Natural killer cell (primary cell): ENCODE data around the gene RALGPS2. TPM values are rescaled to one million over a fixed set of nuclear protein-coding genes. Genes with fewer than 3 reads are reported as not detected.
A peak's percentile ranks its signal among the peaks of the same experiment; 100 is the strongest.

Experiments
- ATAC-seq, 3 donors: fragments of 150-1000 bp in 2 of 3; fragments of 200-7000 bp in 1 of 3; cut with Tn5 transposase; 1 replicate in 1 of 3; 2 replicates in 2 of 3; pipeline ENCODE4 v1.10.0; 2021; ENCODE audit warnings: mild to moderate bottlenecking in 2 of 3, moderate library complexity in 2 of 3
- DNase-seq, 2 donors: peaks; one replicate each; pipeline versions ENCODE4 v3.0.0 to v3.0.0-alpha.2; 2013 to 2021; ENCODE audit warnings: mixed read lengths in 1 of 2
- H3K27ac ChIP-seq: one replicate; pipeline ENCODE4 v1.5.1; 2013; ENCODE audit warnings: mild to moderate bottlenecking, low read length
- H3K27me3 ChIP-seq: one replicate; pipeline ENCODE4 v1.6.1; 2013; ENCODE audit warnings: low read length; ENCODE audit not compliant: control insufficient read depth, insufficient read depth
- H3K36me3 ChIP-seq: one replicate; pipeline ENCODE4 v1.6.1; 2013; ENCODE audit warnings: low read length; ENCODE audit not compliant: control insufficient read depth, insufficient read depth
- H3K4me1 ChIP-seq: one replicate; pipeline ENCODE4 v1.6.1; 2013; ENCODE audit warnings: low read length; ENCODE audit not compliant: control insufficient read depth, insufficient read depth
- H3K4me3 ChIP-seq: one replicate; pipeline ENCODE4 v1.5.1; 2013; ENCODE audit warnings: low read length
- H3K9me3 ChIP-seq: one replicate; pipeline ENCODE4 v1.6.1; 2013; ENCODE audit warnings: low read length; ENCODE audit not compliant: control insufficient read depth, insufficient read depth
- H3K27ac Mint-ChIP-seq, 2 donors: one replicate each; pipeline ENCODE4 v1.8.0; 2022; ENCODE audit warnings: mild to moderate bottlenecking in 2 of 2, mixed read lengths in 2 of 2, moderate library complexity in 1 of 2
- H3K27me3 Mint-ChIP-seq, 2 donors: one replicate each; pipeline ENCODE4 v1.8.0; 2022; ENCODE audit warnings: low read depth in 2 of 2, mixed read lengths in 2 of 2
- H3K36me3 Mint-ChIP-seq: one replicate; pipeline ENCODE4 v1.8.0; 2022; ENCODE audit warnings: mixed read lengths
- H3K4me1 Mint-ChIP-seq, 2 donors: one replicate each; pipeline ENCODE4 v1.8.0; 2022; ENCODE audit warnings: mixed read lengths in 2 of 2
- H3K4me3 Mint-ChIP-seq: one replicate; pipeline ENCODE4 v1.8.0; 2022; ENCODE audit warnings: mild to moderate bottlenecking, moderate library complexity, mixed read lengths
- H3K9me3 Mint-ChIP-seq, 2 donors: one replicate each; pipeline ENCODE4 v1.8.0; 2022; ENCODE audit warnings: mixed read lengths in 2 of 2
- WGBS: methylation state at CpG from one replicate; pipeline ENCODE4 v1.1.7; 2013; ENCODE audit warnings: missing lambda C conversion rate; ENCODE audit not compliant: insufficient coverage; 5-methylcytosine and 5-hydroxymethylcytosine counted together
- intact Hi-C: fragments of 100-400 bp; cut with micrococcal nuclease; formaldehyde crosslinking; loops from one replicate; pipeline ENCODE4 v1.14.2; 2022
- total RNA-seq, 4 donors: library from RNA; stranded (reverse); fragments of 120-200 nt in 1 of 4; gene quantifications; one replicate each; pipeline versions ENCODE4 v1.2.3 to v1.2.4, GENCODE V29; 2013 to 2022
- TF ChIP-seq, protein P1 (sequence below): fragments of 200-600 bp; IDR thresholded peaks from one replicate; pipeline ENCODE4 v1.8.0; 2022; ENCODE audit warnings: antibody characterized with exemption

Gene RALGPS2
- total RNA-seq, 3 donors from 2014 or later (not counting 1 experiment from before 2014, with no cell fraction given): 11.1 to 12.4 (median 11.8) TPM

DNA sequence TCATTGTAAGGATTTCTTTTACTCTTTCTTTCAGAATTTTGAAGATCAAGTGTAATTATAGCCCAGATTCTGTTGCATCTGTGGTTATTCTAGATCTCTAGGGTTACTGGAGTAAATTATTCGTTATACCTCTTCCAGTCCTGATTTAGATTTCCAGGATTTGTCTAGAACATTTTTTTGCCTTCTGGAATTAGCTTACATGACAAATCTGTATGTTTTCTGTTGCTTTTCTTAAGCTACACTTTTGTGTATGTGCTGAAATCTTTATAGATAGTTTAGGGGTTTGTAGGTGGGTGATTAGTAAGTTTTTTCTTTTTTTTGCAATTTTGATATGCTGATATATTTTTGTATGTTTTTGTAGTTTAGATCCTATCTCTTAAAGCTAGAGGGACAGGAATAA, 13.7 kb downstream of the RALGPS2 start:
- Histone ChIP-seq H3K27me3 (no peaks in the 10 kb centered on the region), H3K4me1 (no peaks in the 10 kb centered on the region), H3K27ac (no peak overlapping the region), H3K36me3 (no peaks in the 10 kb centered on the region), H3K9me3 (no peaks in the 10 kb centered on the region), H3K4me3 (no peak overlapping the region)
- intact Hi-C loops: no loop called here
- H3K4me3 Mint-ChIP-seq: no peak overlapping the region
- H3K27me3 Mint-ChIP-seq: no peaks in the 10 kb centered on the region
- no peak for DNase-seq
- H3K27ac Mint-ChIP-seq: peak overlapping the region in 1 of 2 donors; percentile 24
- ATAC-seq: no peak
- H3K36me3 Mint-ChIP-seq: no peaks in the 10 kb centered on the region
- H3K9me3 Mint-ChIP-seq: no peaks in the 10 kb centered on the region
- H3K4me1 Mint-ChIP-seq: no peaks in the 10 kb centered on the region
- 100% methylated on average over 1 of the region's 1 CpG for WGBS
- TF ChIP-seq, protein P1, sequence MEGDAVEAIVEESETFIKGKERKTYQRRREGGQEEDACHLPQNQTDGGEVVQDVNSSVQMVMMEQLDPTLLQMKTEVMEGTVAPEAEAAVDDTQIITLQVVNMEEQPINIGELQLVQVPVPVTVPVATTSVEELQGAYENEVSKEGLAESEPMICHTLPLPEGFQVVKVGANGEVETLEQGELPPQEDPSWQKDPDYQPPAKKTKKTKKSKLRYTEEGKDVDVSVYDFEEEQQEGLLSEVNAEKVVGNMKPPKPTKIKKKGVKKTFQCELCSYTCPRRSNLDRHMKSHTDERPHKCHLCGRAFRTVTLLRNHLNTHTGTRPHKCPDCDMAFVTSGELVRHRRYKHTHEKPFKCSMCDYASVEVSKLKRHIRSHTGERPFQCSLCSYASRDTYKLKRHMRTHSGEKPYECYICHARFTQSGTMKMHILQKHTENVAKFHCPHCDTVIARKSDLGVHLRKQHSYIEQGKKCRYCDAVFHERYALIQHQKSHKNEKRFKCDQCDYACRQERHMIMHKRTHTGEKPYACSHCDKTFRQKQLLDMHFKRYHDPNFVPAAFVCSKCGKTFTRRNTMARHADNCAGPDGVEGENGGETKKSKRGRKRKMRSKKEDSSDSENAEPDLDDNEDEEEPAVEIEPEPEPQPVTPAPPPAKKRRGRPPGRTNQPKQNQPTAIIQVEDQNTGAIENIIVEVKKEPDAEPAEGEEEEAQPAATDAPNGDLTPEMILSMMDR: no peak

DNA sequence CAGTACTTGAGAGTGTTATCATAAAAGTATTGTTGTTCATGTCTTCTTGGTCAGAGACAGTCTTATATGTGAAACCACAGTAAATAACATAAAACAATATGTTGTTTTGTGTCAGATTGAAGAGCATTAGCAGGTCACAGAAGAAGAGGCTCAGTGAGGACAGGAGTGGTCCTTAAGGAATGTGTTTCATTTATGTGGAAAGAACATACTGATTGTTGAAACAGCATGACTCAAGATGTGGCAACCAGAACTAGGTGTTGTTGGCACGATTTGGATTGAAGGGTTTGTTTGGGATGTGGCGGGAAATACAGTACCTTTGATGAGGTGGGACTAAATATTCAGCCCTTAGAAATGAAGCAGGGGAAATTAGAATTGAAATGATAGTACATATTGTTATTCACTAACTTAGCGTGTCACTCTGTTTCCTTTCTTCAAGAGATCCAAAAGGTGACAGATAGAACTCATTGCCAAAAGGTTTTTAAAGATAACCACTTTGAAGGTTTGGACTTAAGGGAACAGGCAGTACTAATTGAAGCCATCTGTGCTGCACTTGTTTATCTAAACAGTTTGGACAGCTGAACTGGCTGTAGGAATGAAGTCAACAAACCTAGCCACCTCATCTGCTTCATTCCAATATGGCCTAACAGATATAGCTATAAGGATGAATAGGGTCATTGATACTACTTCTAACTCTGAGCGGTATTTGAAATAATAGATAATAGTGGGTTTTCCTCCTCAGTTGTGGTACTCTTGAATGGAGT, 14.4 kb downstream of the RALGPS2 start:
- ATAC-seq (no peak), DNase-seq (no peak)
- Histone ChIP-seq H3K27ac (no peak overlapping the region), H3K9me3 (no peaks in the 10 kb centered on the region), H3K4me1 (no peaks in the 10 kb centered on the region), H3K4me3 (no peak overlapping the region), H3K27me3 (no peaks in the 10 kb centered on the region), H3K36me3 (no peaks in the 10 kb centered on the region)
- Mint-ChIP-seq H3K36me3 (no peaks in the 10 kb centered on the region), H3K4me1 (no peaks in the 10 kb centered on the region), H3K9me3 (no peaks in the 10 kb centered on the region), H3K27me3 (no peaks in the 10 kb centered on the region), H3K27ac (peak overlapping the region in 1 of 2 donors; percentile 24), H3K4me3 (no peak overlapping the region)
- TF ChIP-seq, protein P1: no peak
- intact Hi-C loops: no loop called here
- 91% methylated on average over 4 of the region's 4 CpGs for WGBS

DNA sequence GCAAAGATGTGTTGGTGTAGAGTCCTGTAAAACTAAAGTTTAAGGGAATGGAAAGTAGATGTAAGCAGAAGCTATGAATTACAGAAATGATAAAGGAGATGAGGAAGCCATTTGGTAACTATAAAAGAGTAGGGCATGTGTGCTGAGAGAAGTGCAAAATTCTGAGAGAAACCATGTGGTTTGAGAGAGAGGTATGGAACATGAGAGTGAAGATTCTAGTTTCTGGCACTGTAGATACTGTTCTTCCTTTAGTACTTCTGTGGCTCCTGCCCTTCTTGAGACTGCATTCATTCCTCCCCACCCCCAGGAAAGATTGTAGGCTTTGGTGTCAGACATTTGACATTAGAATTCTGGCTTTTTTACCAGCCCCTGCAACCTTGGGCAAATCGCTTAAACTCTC, 15.4 kb downstream of the RALGPS2 start:
- no peak for ATAC-seq
- H3K9me3 Mint-ChIP-seq: no peaks in the 10 kb centered on the region
- no peaks in the 10 kb centered on the region for H3K4me1 Mint-ChIP-seq
- no peaks in the 10 kb centered on the region for H3K4me1 ChIP-seq
- TF ChIP-seq, protein P1: no peak
- WGBS: no CpG with 5 or more reads among the region's 1 CpG
- H3K36me3 ChIP-seq: no peaks in the 10 kb centered on the region
- intact Hi-C loops: no loop called here
- H3K4me3 Mint-ChIP-seq: no peak overlapping the region
- H3K27ac ChIP-seq: no peak overlapping the region
- no peaks in the 10 kb centered on the region for H3K27me3 ChIP-seq
- H3K27ac Mint-ChIP-seq: no peak overlapping the region
- no peaks in the 10 kb centered on the region for H3K9me3 ChIP-seq
- no peak for DNase-seq
- no peaks in the 10 kb centered on the region for H3K36me3 Mint-ChIP-seq
- H3K27me3 Mint-ChIP-seq: no peaks in the 10 kb centered on the region
- H3K4me3 ChIP-seq: no peak overlapping the region

DNA sequence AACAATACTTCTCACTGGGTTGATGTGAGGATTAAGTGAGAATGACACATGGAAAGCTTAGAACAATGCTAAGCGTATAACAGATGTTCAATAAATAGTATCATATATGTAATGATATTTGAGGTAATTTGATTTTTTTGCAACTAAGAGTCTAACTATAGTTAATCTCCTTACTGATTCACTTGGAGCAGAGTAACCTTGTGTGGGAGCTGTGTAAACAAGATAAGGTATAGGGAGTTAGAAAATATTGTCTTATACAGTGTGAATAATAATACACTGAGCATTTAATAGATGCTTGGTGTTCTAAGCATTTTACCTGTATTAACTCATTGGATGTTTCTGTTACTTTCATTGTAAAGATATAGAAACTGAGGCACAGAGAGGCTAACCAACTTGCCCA, 15.9 kb downstream of the RALGPS2 start:
- no CpG with 5 or more reads among the region's 1 CpG for WGBS
- H3K27ac ChIP-seq: no peak overlapping the region
- TF ChIP-seq, protein P1: no peak
- no peaks in the 10 kb centered on the region for H3K36me3 Mint-ChIP-seq
- intact Hi-C loops: no loop called here
- ATAC-seq (no peak), DNase-seq (no peak)
- no peaks in the 10 kb centered on the region for H3K4me1 Mint-ChIP-seq
- no peaks in the 10 kb centered on the region for H3K4me1 ChIP-seq
- H3K9me3 ChIP-seq: no peaks in the 10 kb centered on the region
- no peak overlapping the region for H3K27ac Mint-ChIP-seq
- no peaks in the 10 kb centered on the region for H3K27me3 Mint-ChIP-seq
- no peaks in the 10 kb centered on the region for H3K9me3 Mint-ChIP-seq
- H3K4me3 Mint-ChIP-seq: no peak overlapping the region
- H3K4me3 ChIP-seq: no peak overlapping the region
- no peaks in the 10 kb centered on the region for H3K36me3 ChIP-seq
- H3K27me3 ChIP-seq: no peaks in the 10 kb centered on the region
